Activated CD8-positive, alpha-beta memory T cell treated with anti-CD3 and anti-CD28 coated beads for 1 hour (primary cell): ENCODE results near the gene MAST2.

Source experiments
- DNase-seq, 2 donors: peaks; one replicate each; pipeline ENCODE4 v3.0.0-alpha.2; 2020; ENCODE audit warnings: low read depth in 1 of 2; ENCODE audit errors: extremely low read depth in 1 of 2

Gene MAST2

GRCh38 chr1:46013581-46013980 lies 210.2 kb downstream of the MAST2 start:
- DNase-seq = no peak

- DNase-seq = no peak
Measured at GRCh38 chr1:46017876-46018503, 214.6 kb downstream of the MAST2 start.

GRCh38 chr1:46019348-46019747 lies 215.9 kb downstream of the MAST2 start:
- DNase-seq = no peak

GRCh38 chr1:46020010-46020409 lies 216.6 kb downstream of the MAST2 start:
- no peak for DNase-seq

GRCh38 chr1:46021046-46021996 lies 217.9 kb downstream of the MAST2 start:
- no peak for DNase-seq

- no peak for DNase-seq
Measured at GRCh38 chr1:46026531-46026930, 223.1 kb downstream of the MAST2 start.

- DNase-seq = no peak
Measured at GRCh38 chr1:46027788-46028573, 224.6 kb downstream of the MAST2 start.

GRCh38 chr1:46030074-46030870 lies 226.9 kb downstream of the MAST2 start:
- DNase-seq = no peak

GRCh38 chr1:46030876-46031660 lies 227.7 kb downstream of the MAST2 start:
- DNase-seq = no peak

GRCh38 chr1:46034601-46035516 lies 231.4 kb downstream of the MAST2 start:
- no peak for DNase-seq

- DNase-seq = peak; percentile 60 to 84
Measured at GRCh38 chr1:46036894-46037839, 233.8 kb downstream of the MAST2 start.

GRCh38 chr1:46039571-46040052 lies 236.2 kb downstream of the MAST2 start:
- DNase-seq = no peak

- no peak for DNase-seq
Measured at GRCh38 chr1:46041551-46041950, 238.1 kb downstream of the MAST2 start.

- DNase-seq = no peak
Measured at GRCh38 chr1:46041974-46042373, 238.6 kb downstream of the MAST2 start.

GRCh38 chr1:46043458-46044017 lies 240.1 kb downstream of the MAST2 start:
- DNase-seq = no peak

GRCh38 chr1:46044116-46044515 lies 240.7 kb downstream of the MAST2 start:
- no peak for DNase-seq

- no peak for DNase-seq
Measured at GRCh38 chr1:46053734-46054133, 250.3 kb downstream of the MAST2 start.
